Fibroblast of lung (primary cell): Measurements from ENCODE around the gene CBX1. TPM values are rescaled to one million over a fixed set of nuclear protein-coding genes. Genes with fewer than 3 reads are reported as not detected.

Source experiments
- DNase-seq, 2 donors: peaks; one replicate each; pipeline versions ENCODE4 v3.0.0 to v3.0.0-alpha.2; 2010; ENCODE audit warnings: low read depth in 2 of 2
- H2AFZ ChIP-seq: 2 replicates; pipeline ENCODE4 v1.5.1; 2012; ENCODE audit warnings: low read length, control low read depth, inconsistent platforms
- H3K27ac ChIP-seq: 2 replicates; pipeline ENCODE4 v1.5.1; 2011; ENCODE audit warnings: low read length, control low read depth; ENCODE audit not compliant: insufficient read depth
- H3K27me3 ChIP-seq: 2 replicates; pipeline ENCODE4 v1.5.1; 2011; ENCODE audit warnings: mild to moderate bottlenecking, low read length; ENCODE audit not compliant: control insufficient read depth, insufficient read depth
- H3K36me3 ChIP-seq: 2 replicates; pipeline ENCODE4 v1.5.1; 2011; ENCODE audit warnings: low read length; ENCODE audit not compliant: control insufficient read depth, insufficient read depth
- H3K4me1 ChIP-seq: 2 replicates; pipeline ENCODE4 v1.5.1; 2011; ENCODE audit warnings: low read length; ENCODE audit not compliant: control insufficient read depth, insufficient read depth; ENCODE audit errors: extremely low read depth
- H3K4me2 ChIP-seq: 2 replicates; pipeline ENCODE4 v1.5.1; 2011; ENCODE audit warnings: low read length, control low read depth; ENCODE audit not compliant: insufficient read depth; ENCODE audit errors: extremely low read depth
- H3K4me3 ChIP-seq, 4 experiments: fragments of 200-600 bp in 1 of 4; sonication (generic) in 1 of 4; replicated peaks in 1 of 4; 2 replicates each; pipeline ENCODE4 v1.5.1; 2011 to 2016; ENCODE audit warnings: low read length in 4 of 4, low read depth in 3 of 4, mild to moderate bottlenecking in 3 of 4, control low read depth in 2 of 4, inconsistent platforms in 1 of 4, mixed read lengths in 1 of 4; ENCODE audit not compliant: insufficient read depth in 1 of 4; ENCODE audit errors: control extremely low read depth in 1 of 4
- H3K79me2 ChIP-seq: 2 replicates; pipeline ENCODE4 v1.5.1; 2012; ENCODE audit warnings: mild to moderate bottlenecking, low read length, inconsistent platforms; ENCODE audit not compliant: control insufficient read depth, insufficient read depth
- H3K9ac ChIP-seq: 2 replicates; pipeline ENCODE4 v1.5.1; 2011; ENCODE audit warnings: mild to moderate bottlenecking, low read length, control low read depth; ENCODE audit not compliant: insufficient read depth
- H3K9me3 ChIP-seq: 2 replicates; pipeline ENCODE4 v1.5.1; 2012; ENCODE audit warnings: low read depth, low read length; ENCODE audit not compliant: control insufficient read depth, insufficient read depth
- H4K20me1 ChIP-seq: 2 replicates; pipeline ENCODE4 v1.5.1; 2011; ENCODE audit warnings: low read length; ENCODE audit not compliant: control insufficient read depth, insufficient read depth; ENCODE audit errors: extremely low read depth
- CTCF ChIP-seq, 2 donors: IDR thresholded peaks in 1 of 2; conservative IDR thresholded peaks in 1 of 2; 1 replicate in 1 of 2; 2 replicates in 1 of 2; pipeline ENCODE4 v1.5.1; 2011 to 2012; ENCODE audit warnings: low read length in 2 of 2, control low read depth in 1 of 2, inconsistent platforms in 1 of 2, low read depth in 1 of 2, mild to moderate bottlenecking in 1 of 2
- EZH2 ChIP-seq: IDR thresholded peaks from 2 replicates; pipeline ENCODE4 v1.5.1; 2012; ENCODE audit warnings: low read length, control low read depth, mild to moderate bottlenecking; ENCODE audit errors: missing control alignments
- polyA plus RNA-seq, 2 donors: library from polyadenylated mRNA; depleted of rRNA in 1 of 2; stranded (reverse) in 1 of 2; unstranded in 1 of 2; fragments of >200 nt; gene quantifications; 2 replicates each; pipeline ENCODE4 v1.2.1, GENCODE V29; 2011 to 2012; ENCODE audit warnings: missing spikeins in 1 of 2
- total RNA-seq: library from RNA; depleted of rRNA; stranded (reverse); fragments of >200 nt; gene quantifications from 2 replicates; pipeline ENCODE4 v1.2.1, GENCODE V29; 2014

Gene CBX1
- total and polyA plus RNA-seq, 2 donors (not counting 1 experiment from before 2014, with no cell fraction given): 50.4 to 64.8 TPM

- Histone ChIP-seq H2AFZ (no peak overlapping the region), H3K9me3 (no peaks in the 10 kb centered on the region), H3K36me3 (no peaks in the 10 kb centered on the region), H3K79me2 (no peaks in the 10 kb centered on the region), H3K27ac (no peak overlapping the region), H3K4me2 (no peak overlapping the region), H3K9ac (no peak overlapping the region), H4K20me1 (no peaks in the 10 kb centered on the region), H3K4me3 (no peak overlapping the region), H3K27me3 (no peaks in the 10 kb centered on the region), H3K4me1 (peaks cover 3% of the 10 kb centered on the region)
- DNase-seq: no peak
- TF ChIP-seq EZH2: no peak
- TF ChIP-seq CTCF (conservative IDR thresholded peaks at IDR 0.05 in 1 of 2, IDR thresholded peaks at IDR 0.05 in 1 of 2; ENCODE audit: low read depth in 1 of 2, low read length in 2 of 2): no peak
Observed at GRCh38 chr17:48043176-48043575, 58.1 kb downstream of the CBX1 start.

- H3K36me3 ChIP-seq: no peaks in the 10 kb centered on the region
- no peak overlapping the region for H3K4me3 ChIP-seq
- H3K79me2 ChIP-seq: no peaks in the 10 kb centered on the region
- H2AFZ ChIP-seq: no peak overlapping the region
- no peaks in the 10 kb centered on the region for H3K27me3 ChIP-seq
- no peak for TF ChIP-seq CTCF (conservative IDR thresholded peaks at IDR 0.05 in 1 of 2, IDR thresholded peaks at IDR 0.05 in 1 of 2; ENCODE audit: low read depth in 1 of 2, low read length in 2 of 2)
- no peak overlapping the region for H3K27ac ChIP-seq
- no peak overlapping the region for H3K4me2 ChIP-seq
- H3K4me1 ChIP-seq: peaks cover 11% of the 10 kb centered on the region
- no peaks in the 10 kb centered on the region for H4K20me1 ChIP-seq
- H3K9ac ChIP-seq: no peak overlapping the region
- no peaks in the 10 kb centered on the region for H3K9me3 ChIP-seq
- no peak for DNase-seq
Observed at GRCh38 chr17:48038687-48039086, 62.6 kb downstream of the CBX1 start.

GRCh38 chr17:48037838-48038323 is 63.4 kb downstream of the CBX1 start:
- TF ChIP-seq CTCF (conservative IDR thresholded peaks at IDR 0.05 in 1 of 2, IDR thresholded peaks at IDR 0.05 in 1 of 2; ENCODE audit: low read depth in 1 of 2, low read length in 2 of 2): no peak
- TF ChIP-seq EZH2: no peak
- no peaks in the 10 kb centered on the region for H3K79me2 ChIP-seq
- H2AFZ ChIP-seq: peak overlapping the region; percentile 88
- no peak overlapping the region for H3K27ac ChIP-seq
- no peaks in the 10 kb centered on the region for H4K20me1 ChIP-seq
- H3K9me3 ChIP-seq: no peaks in the 10 kb centered on the region
- H3K4me3 ChIP-seq: peak overlapping the region in 2 of 4 experiments; percentile 31 to 45
- no peaks in the 10 kb centered on the region for H3K27me3 ChIP-seq
- peaks cover 11% of the 10 kb centered on the region for H3K4me1 ChIP-seq
- DNase-seq: no peak
- peaks cover 3% of the 10 kb centered on the region for H3K36me3 ChIP-seq
- H3K9ac ChIP-seq: peak overlapping the region; percentile 40
- H3K4me2 ChIP-seq: peak overlapping the region; percentile 59
